GM10847 (cell line): Measurements from ENCODE around the gene OR51E1.

Experiments
- POLR2A ChIP-seq: IDR thresholded peaks from 2 replicates; pipeline ENCODE4 v1.6.1; 2011; ENCODE audit not compliant: insufficient read length; ENCODE audit errors: extremely low read depth

The OR51E1 gene

GRCh38 chr11:4677948-4678347 is 34.2 kb downstream of the OR51E1 start:
- TF ChIP-seq POLR2A, result no peak

GRCh38 chr11:4680341-4680740 is 36.6 kb downstream of the OR51E1 start:
- no peak for TF ChIP-seq POLR2A

GRCh38 chr11:4682623-4683419 is 39.0 kb downstream of the OR51E1 start:
- TF ChIP-seq POLR2A, result no peak

GRCh38 chr11:4684631-4685285 is 41.0 kb downstream of the OR51E1 start:
- TF ChIP-seq POLR2A, result no peak

GRCh38 chr11:4695442-4695841 is 51.7 kb downstream of the OR51E1 start:
- no peak for TF ChIP-seq POLR2A

GRCh38 chr11:4697585-4697984 is 53.8 kb downstream of the OR51E1 start, which contains the start of gene OR51E2:
Gene OR51E2, minus strand, starts transcription at chr11:4697853. Its CDS starts 15,142 bp downstream, at chr11:4682711.
- TF ChIP-seq POLR2A, result no peak

GRCh38 chr11:4699697-4700435 is 56.1 kb downstream of the OR51E1 start:
- TF ChIP-seq POLR2A, result no peak

- TF ChIP-seq POLR2A, result no peak
Measured at GRCh38 chr11:4700436-4700820, 56.6 kb downstream of the OR51E1 start.

GRCh38 chr11:4704054-4704789 is 60.4 kb downstream of the OR51E1 start, which contains the start of gene MMP26:
Gene MMP26, plus strand, starts transcription at chr11:4704784.
- no peak for TF ChIP-seq POLR2A

- TF ChIP-seq POLR2A, result no peak
Measured at GRCh38 chr11:4704790-4705334, 61.1 kb downstream of the OR51E1 start.
